ENCODE results near the gene SOX3. TPM values are rescaled to one million over a fixed set of nuclear protein-coding genes. Genes with fewer than 3 reads are reported as not detected.

The SOX3 gene
- total RNA-seq, 1 experiment from 2014 or later, result not detected

DNA sequence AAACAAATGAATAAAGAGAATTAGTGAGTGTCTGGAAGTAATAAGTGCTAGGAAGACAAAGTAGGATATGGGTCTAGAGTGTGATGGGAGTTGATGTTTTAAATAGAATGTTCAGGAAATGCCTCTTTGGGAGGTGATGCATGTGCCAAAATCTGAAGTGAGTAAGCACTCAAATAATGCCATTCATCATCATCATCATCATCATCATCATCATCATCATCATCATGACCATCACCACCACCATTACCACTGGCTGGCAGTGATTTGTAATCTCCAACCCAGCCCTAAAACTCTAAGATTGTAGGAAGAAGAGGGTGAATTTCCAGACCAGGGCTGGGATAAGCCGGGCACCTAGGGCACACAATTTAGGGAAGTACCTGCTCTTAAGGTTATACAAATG lies 9.7 kb upstream of the SOX3 start:
- ATAC-seq, result no peak
- CTCF ChIA-PET, result no interaction called here
- Histone ChIP-seq H3K9me2 (ENCODE audit: insufficient read depth) (no peaks in the 10 kb centered on the region), H3K36me3 (ENCODE audit: control insufficient read depth in 1 of 2, insufficient read depth in 2 of 2, low read length in 2 of 2) (no peaks in the 10 kb centered on the region), H3K4me1 (ENCODE audit: control insufficient read depth in 1 of 2, insufficient read depth in 2 of 2, low read length in 2 of 2) (no peaks in the 10 kb centered on the region), H4K20me1 (ENCODE audit: insufficient read depth) (no peaks in the 10 kb centered on the region), H3K27ac (ENCODE audit: low read depth, low read length) (no peak overlapping the region), H3K9me3 (ENCODE audit: control insufficient read depth in 1 of 2, insufficient read depth in 1 of 2, low read depth in 1 of 2, low read length in 2 of 2) (no peaks in the 10 kb centered on the region), H3K27me3 (ENCODE audit: insufficient read depth, low read length) (no peaks in the 10 kb centered on the region), H3K79me2 (ENCODE audit: insufficient read depth, low read length) (no peaks in the 10 kb centered on the region), H2AFZ (ENCODE audit: low read depth, low read length, poor library complexity, severe bottlenecking) (no peak overlapping the region), H3K9ac (ENCODE audit: low read length) (no peak overlapping the region), H3K4me3 (replicated peaks in 1 of 2; ENCODE audit: low read depth in 1 of 2, low read length in 2 of 2) (no peak overlapping the region), H3K4me2 (ENCODE audit: low read length) (no peak overlapping the region)
- BruUV-seq (replicated peaks), result no TSS peak
- DNase-seq (ENCODE audit: low read depth, low spot score), result no peak
- POLR2A ChIA-PET, result no interaction called here
- intact Hi-C loops (cut with micrococcal nuclease), result no loop called here
- RAD21 ChIA-PET (ENCODE audit: low non-redundant PET in 1 of 2, low total read pairs in 2 of 2, uncharacterized antibody in 2 of 2, unreplicated experiment in 2 of 2), result no interaction called here
- TF ChIP-seq CEBPB (IDR thresholded peaks at IDR 0.05; ENCODE audit: low read depth) (no peak), RAD21 (IDR thresholded peaks at IDR 0.05; ENCODE audit: low read depth) (no peak), FOSL1 (IDR thresholded peaks at IDR 0.05; ENCODE audit: low read depth) (no peak), ZNF274 (IDR thresholded peaks at IDR 0.05; ENCODE audit: low read depth, low read length) (no peak), POLR2AphosphoS5 (IDR thresholded peaks at IDR 0.05; ENCODE audit: low read depth, low read length) (no peak), SRF (IDR thresholded peaks at IDR 0.05; ENCODE audit: low read depth) (no peak)
- TF ChIP-seq, protein P1, sequence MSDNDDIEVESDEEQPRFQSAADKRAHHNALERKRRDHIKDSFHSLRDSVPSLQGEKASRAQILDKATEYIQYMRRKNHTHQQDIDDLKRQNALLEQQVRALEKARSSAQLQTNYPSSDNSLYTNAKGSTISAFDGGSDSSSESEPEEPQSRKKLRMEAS (IDR thresholded peaks at IDR 0.05), result no peak

DNA sequence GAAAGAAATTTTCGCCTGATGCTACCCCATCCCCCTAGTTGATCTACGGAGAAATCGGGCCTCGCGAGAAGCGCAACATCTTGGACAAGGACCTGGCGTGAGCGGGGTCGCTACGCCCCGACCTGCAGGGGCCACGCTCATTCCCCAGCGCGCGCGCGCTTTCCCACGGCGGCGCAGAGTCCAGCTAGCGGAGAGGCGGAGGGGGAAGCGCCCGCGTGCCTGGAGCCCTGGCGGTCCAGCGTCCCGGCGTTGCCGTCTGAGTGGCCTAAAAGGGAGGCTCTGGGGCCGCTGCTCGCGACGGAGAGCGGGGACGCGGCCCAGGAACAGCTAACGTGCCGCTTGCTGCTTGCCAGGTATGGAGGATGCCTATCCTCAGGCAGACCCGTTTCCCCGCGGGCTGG lies 6.0 kb upstream of the SOX3 start:
- H3K27me3 ChIP-seq (ENCODE audit: insufficient read depth, low read length), result no peaks in the 10 kb centered on the region
- no peak overlapping the region for H3K27ac ChIP-seq (ENCODE audit: low read depth, low read length)
- no peaks in the 10 kb centered on the region for H3K4me1 ChIP-seq (ENCODE audit: control insufficient read depth in 1 of 2, insufficient read depth in 2 of 2, low read length in 2 of 2)
- no peak overlapping the region for H3K4me3 ChIP-seq (replicated peaks in 1 of 2; ENCODE audit: low read depth in 1 of 2, low read length in 2 of 2)
- RAD21 ChIA-PET (ENCODE audit: low non-redundant PET in 1 of 2, low total read pairs in 2 of 2, uncharacterized antibody in 2 of 2, unreplicated experiment in 2 of 2), result no interaction called here
- no peak overlapping the region for H2AFZ ChIP-seq (ENCODE audit: low read depth, low read length, poor library complexity, severe bottlenecking)
- no peaks in the 10 kb centered on the region for H3K79me2 ChIP-seq (ENCODE audit: insufficient read depth, low read length)
- H3K9me3 ChIP-seq (ENCODE audit: control insufficient read depth in 1 of 2, insufficient read depth in 1 of 2, low read depth in 1 of 2, low read length in 2 of 2), result no peaks in the 10 kb centered on the region
- CTCF ChIA-PET, result no interaction called here
- H3K9ac ChIP-seq (ENCODE audit: low read length), result no peak overlapping the region
- TF ChIP-seq, protein P1 (IDR thresholded peaks at IDR 0.05), result no peak
- no peak for TF ChIP-seq EZH2 (IDR thresholded peaks at IDR 0.05)
- TF ChIP-seq TCF7L2 (IDR thresholded peaks at IDR 0.05; ENCODE audit: borderline replicate concordance, extremely low read depth, insufficient read depth, insufficient read length), result no peak
- TF ChIP-seq RAD21 (IDR thresholded peaks at IDR 0.05; ENCODE audit: low read depth), result no peak
- TF ChIP-seq FOSL1 (IDR thresholded peaks at IDR 0.05; ENCODE audit: low read depth), result no peak
- no peak for TF ChIP-seq POLR2A (IDR thresholded peaks at IDR 0.05; ENCODE audit: borderline replicate concordance, extremely low read depth, insufficient read depth, insufficient read length)
- no peak for TF ChIP-seq EGR1 (IDR thresholded peaks at IDR 0.05; ENCODE audit: low read depth)
- TF ChIP-seq, protein P2, sequence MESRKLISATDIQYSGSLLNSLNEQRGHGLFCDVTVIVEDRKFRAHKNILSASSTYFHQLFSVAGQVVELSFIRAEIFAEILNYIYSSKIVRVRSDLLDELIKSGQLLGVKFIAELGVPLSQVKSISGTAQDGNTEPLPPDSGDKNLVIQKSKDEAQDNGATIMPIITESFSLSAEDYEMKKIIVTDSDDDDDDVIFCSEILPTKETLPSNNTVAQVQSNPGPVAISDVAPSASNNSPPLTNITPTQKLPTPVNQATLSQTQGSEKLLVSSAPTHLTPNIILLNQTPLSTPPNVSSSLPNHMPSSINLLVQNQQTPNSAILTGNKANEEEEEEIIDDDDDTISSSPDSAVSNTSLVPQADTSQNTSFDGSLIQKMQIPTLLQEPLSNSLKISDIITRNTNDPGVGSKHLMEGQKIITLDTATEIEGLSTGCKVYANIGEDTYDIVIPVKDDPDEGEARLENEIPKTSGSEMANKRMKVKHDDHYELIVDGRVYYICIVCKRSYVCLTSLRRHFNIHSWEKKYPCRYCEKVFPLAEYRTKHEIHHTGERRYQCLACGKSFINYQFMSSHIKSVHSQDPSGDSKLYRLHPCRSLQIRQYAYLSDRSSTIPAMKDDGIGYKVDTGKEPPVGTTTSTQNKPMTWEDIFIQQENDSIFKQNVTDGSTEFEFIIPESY (IDR thresholded peaks at IDR 0.05; ENCODE audit: extremely low read depth, insufficient replicate concordance, low read length), result no peak
- TF ChIP-seq, protein P3, sequence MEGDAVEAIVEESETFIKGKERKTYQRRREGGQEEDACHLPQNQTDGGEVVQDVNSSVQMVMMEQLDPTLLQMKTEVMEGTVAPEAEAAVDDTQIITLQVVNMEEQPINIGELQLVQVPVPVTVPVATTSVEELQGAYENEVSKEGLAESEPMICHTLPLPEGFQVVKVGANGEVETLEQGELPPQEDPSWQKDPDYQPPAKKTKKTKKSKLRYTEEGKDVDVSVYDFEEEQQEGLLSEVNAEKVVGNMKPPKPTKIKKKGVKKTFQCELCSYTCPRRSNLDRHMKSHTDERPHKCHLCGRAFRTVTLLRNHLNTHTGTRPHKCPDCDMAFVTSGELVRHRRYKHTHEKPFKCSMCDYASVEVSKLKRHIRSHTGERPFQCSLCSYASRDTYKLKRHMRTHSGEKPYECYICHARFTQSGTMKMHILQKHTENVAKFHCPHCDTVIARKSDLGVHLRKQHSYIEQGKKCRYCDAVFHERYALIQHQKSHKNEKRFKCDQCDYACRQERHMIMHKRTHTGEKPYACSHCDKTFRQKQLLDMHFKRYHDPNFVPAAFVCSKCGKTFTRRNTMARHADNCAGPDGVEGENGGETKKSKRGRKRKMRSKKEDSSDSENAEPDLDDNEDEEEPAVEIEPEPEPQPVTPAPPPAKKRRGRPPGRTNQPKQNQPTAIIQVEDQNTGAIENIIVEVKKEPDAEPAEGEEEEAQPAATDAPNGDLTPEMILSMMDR (IDR thresholded peaks at IDR 0.05 in 2 of 3, conservative IDR thresholded peaks at IDR 0.05 in 1 of 3; ENCODE audit: borderline replicate concordance in 1 of 3, insufficient read depth in 1 of 3, low read depth in 2 of 3, low read length in 2 of 3), result no peak
- TF ChIP-seq JUND (IDR thresholded peaks at IDR 0.05), result no peak
- TF ChIP-seq SRF (IDR thresholded peaks at IDR 0.05; ENCODE audit: low read depth), result no peak
- H3K9me2 ChIP-seq (ENCODE audit: insufficient read depth), result no peaks in the 10 kb centered on the region
- intact Hi-C loops (cut with micrococcal nuclease), result no loop called here
- no TSS peak for BruUV-seq (replicated peaks)
- H3K36me3 ChIP-seq (ENCODE audit: control insufficient read depth in 1 of 2, insufficient read depth in 2 of 2, low read length in 2 of 2), result no peaks in the 10 kb centered on the region
- POLR2A ChIA-PET, result no interaction called here
- H4K20me1 ChIP-seq (ENCODE audit: insufficient read depth), result no peaks in the 10 kb centered on the region
- H3K4me2 ChIP-seq (ENCODE audit: low read length), result no peak overlapping the region
- ATAC-seq (no peak), DNase-seq (ENCODE audit: low read depth, low spot score) (no peak)
